Immature natural killer cell (primary cell): ENCODE measurements around the gene CFAP52. TPM values are rescaled to one million over a fixed set of nuclear protein-coding genes. Genes with fewer than 3 reads are reported as not detected.
A peak's percentile ranks its signal among the peaks of the same experiment; 100 is the strongest.

Source experiments
- DNase-seq, 3 donors: peaks; one replicate each; pipeline ENCODE4 v3.0.0; 2022; ENCODE audit warnings: mixed read lengths in 1 of 3
- H3K27ac Mint-ChIP-seq, 6 donors: one replicate each; pipeline ENCODE4 v1.8.0; 2020; ENCODE audit warnings: mixed read lengths in 6 of 6, mild to moderate bottlenecking in 5 of 6, inconsistent platforms in 4 of 6, moderate library complexity in 3 of 6
- H3K27me3 Mint-ChIP-seq, 3 donors: one replicate each; pipeline ENCODE4 v1.8.0; 2020 to 2021; ENCODE audit warnings: low read depth in 3 of 3, mild to moderate bottlenecking in 3 of 3, mixed read lengths in 3 of 3, moderate library complexity in 3 of 3, inconsistent platforms in 1 of 3
- H3K36me3 Mint-ChIP-seq, 3 donors: one replicate each; pipeline ENCODE4 v1.8.0; 2020; ENCODE audit warnings: mixed read lengths in 3 of 3, inconsistent platforms in 2 of 3, mild to moderate bottlenecking in 2 of 3
- H3K4me1 Mint-ChIP-seq, 2 donors: one replicate each; pipeline ENCODE4 v1.8.0; 2020; ENCODE audit warnings: inconsistent platforms in 2 of 2, mild to moderate bottlenecking in 2 of 2, mixed read lengths in 2 of 2, moderate library complexity in 1 of 2
- H3K4me3 Mint-ChIP-seq, 5 donors: one replicate each; pipeline ENCODE4 v1.8.0; 2020; ENCODE audit warnings: mild to moderate bottlenecking in 5 of 5, mixed read lengths in 5 of 5, inconsistent platforms in 3 of 5, moderate library complexity in 3 of 5
- H3K9me3 Mint-ChIP-seq, 6 donors: one replicate each; pipeline ENCODE4 v1.8.0; 2020; ENCODE audit warnings: mild to moderate bottlenecking in 6 of 6, mixed read lengths in 6 of 6, inconsistent platforms in 4 of 6, moderate library complexity in 3 of 6
- polyA plus RNA-seq, 3 donors: library from polyadenylated mRNA; unstranded; fragments of 300-500 nt; fragmentation: Illumina TruSeq; gene quantifications; one replicate each; pipeline ENCODE4 v1.2.3, GENCODE V29; 2021

CFAP52 gene
- not detected for polyA plus RNA-seq

DNA sequence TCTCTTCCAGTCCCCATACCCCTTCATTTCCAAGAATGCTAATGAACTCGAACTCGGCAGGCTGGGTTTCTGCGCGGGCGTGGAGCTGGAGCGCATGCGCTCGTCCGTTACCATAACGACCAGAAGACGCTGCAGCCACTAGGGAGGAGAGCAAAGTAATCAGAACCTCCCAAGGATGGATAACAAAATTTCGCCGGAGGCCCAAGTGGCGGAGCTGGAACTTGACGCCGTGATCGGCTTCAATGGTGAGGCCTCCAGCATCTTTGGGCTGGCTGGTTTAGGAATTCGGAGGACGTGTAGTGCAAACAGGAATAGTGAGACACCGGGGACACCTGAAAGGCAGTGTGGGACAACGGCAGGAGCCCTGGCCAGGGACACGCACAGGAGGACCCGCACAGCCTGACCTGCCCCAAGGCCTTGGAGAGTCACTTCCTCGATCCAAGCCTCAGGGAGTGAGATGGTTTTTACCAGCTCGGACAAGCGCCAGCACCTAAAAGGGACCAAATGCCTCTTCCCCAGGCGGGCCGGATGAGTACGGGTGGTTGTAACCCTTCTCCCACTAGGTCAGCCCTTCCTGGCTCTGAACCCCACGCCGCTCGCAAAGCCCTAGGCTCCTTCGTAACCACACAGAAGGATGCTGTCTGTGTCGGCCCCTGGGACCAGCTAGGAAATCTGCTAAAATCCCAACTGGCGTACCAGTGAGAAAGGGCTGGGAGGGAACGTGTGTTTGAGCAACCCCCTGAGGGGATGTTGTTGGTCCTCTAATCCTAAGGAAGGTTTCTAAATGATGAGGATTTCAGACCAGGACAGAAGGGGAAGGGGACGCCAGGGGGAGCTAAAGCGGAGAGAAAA is at the start of gene CFAP52:
CFAP52 (plus strand) TSS at position 122 of the 852 bp plus-strand sequence; CDS start at position 176, 54 bp downstream.
- Mint-ChIP-seq H3K36me3 (no peaks in the 10 kb centered on the region), H3K4me1 (peaks cover 33 to 48% of the 10 kb centered on the region in 2 donors), H3K9me3 (no peaks in the 10 kb centered on the region)

DNA sequence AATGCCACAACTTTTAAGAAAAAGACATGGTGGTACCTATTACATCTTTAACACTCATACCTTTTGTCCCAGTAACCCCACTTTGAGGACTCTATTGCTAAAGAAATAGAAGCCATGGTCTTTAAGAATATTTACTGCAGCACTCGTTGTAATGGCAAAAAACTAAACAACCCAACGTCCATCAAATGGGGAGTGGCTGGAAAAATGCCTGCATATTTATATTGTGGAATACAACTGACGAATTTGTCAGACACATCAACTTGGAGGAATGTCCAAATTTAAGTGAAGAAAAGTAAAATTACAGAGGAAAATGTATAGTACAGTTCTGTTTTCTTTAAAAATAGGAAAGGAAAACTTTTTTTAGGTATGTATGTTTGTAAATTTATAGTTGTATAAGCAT is 48.7 kb upstream of the CFAP52 start:
- H3K27me3 Mint-ChIP-seq = no peaks in the 10 kb centered on the region
- no peak overlapping the region for H3K27ac Mint-ChIP-seq
- peaks cover 0 to 3% (median 0%) of the 10 kb centered on the region in 3 donors for H3K36me3 Mint-ChIP-seq
- peaks cover 13 to 18% of the 10 kb centered on the region in 2 donors for H3K4me1 Mint-ChIP-seq
- no peaks in the 10 kb centered on the region for H3K9me3 Mint-ChIP-seq
- DNase-seq = no peak
- no peak overlapping the region for H3K4me3 Mint-ChIP-seq

More for the DNA sequence above, at the start of gene CFAP52:
- H3K27me3 Mint-ChIP-seq = peaks cover 11 to 16% (median 13%) of the 10 kb centered on the region in 3 donors
- DNase-seq = peak; percentile 70 to 76 (median 74)
- H3K4me3 Mint-ChIP-seq = peak within 1 kb of the TSS; percentile 97 to 99 (median 99)
- H3K27ac Mint-ChIP-seq = peak within 1 kb of the TSS; percentile 85 to 95 (median 92)

DNA sequence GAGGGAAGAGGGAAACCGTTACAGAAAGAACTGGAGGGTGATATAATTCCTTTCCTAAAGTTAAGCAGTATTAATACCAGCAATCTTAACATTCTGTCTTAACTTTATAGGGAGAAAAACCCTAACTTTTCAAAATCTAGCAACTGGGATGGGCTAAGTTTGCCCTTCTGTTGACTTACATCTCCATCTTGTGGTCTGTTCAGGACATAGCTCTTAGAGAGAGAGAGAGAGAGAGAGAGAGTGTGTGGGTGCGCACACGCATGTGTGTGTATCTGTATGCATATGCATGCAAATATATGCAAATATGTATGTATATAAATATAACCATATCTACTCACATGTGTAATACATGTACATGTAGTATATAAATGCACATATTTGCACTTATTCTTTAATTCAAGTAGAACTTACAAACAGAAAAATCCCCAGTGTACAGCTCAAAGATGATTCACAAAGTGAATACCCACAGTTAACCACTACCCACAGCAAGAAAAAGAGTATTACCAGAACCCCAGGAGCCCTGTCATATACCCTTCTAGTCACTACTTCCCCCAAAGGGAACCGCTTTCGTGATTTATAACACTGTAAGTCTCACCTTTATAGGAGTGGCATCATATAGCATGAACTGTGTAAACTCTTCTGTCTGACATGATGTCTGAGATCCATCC is 47.3 kb upstream of the CFAP52 start:
- Mint-ChIP-seq H3K27me3 (no peaks in the 10 kb centered on the region), H3K27ac (no peak overlapping the region), H3K4me1 (peaks cover 15 to 18% of the 10 kb centered on the region in 2 donors), H3K4me3 (no peak overlapping the region), H3K36me3 (peaks cover 0 to 3% (median 0%) of the 10 kb centered on the region in 3 donors), H3K9me3 (no peaks in the 10 kb centered on the region)
- peak in 2 of 3 donors; percentile 3 to 12 for DNase-seq

DNA sequence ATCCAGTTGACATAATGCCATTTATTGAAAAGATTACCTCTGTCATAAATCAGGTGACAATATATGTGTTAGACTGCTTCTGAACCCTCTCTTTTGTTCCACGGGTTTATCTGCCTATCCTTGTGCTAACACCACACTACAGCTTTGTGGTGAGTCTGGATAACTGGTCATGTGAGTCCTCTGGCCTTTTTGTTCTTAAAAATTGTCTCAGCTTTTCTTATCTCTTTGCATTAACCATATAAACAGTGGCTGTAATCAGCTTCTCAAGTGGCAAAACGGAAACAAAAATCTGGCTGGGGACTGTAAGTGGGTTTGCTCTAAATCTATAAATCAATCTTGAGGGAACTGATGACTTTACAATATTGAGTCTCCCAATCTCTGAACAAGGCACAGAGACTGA is 45.4 kb upstream of the CFAP52 start:
- Mint-ChIP-seq H3K27ac (peak overlapping the region in 4 of 6 donors; percentile 14 to 36 (median 28)), H3K27me3 (no peaks in the 10 kb centered on the region), H3K4me3 (peak overlapping the region in 1 of 5 donors; percentile 7), H3K36me3 (peaks cover 0 to 3% (median 0%) of the 10 kb centered on the region in 3 donors), H3K4me1 (peaks cover 14 to 18% of the 10 kb centered on the region in 2 donors), H3K9me3 (no peaks in the 10 kb centered on the region)
- DNase-seq = no peak

DNA sequence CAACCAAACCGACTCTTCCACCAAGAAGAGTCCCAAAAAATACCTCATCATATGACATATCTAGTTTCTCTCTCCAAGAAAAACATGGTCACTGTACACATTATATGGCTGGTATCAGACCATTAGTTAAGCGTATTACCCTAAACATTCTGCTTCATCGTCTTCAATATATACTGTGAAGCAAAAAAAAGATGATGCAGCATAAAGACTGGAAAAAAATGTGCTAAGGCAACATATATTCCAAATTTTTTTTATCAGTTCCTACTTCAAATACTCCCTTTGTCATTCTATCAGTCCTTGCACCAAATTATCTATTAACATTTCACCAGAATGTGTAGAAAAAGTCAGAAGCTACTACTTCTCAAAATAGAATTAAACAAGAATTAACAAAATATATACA is 43.7 kb upstream of the CFAP52 start:
- Mint-ChIP-seq H3K9me3 (no peaks in the 10 kb centered on the region), H3K36me3 (no peaks in the 10 kb centered on the region), H3K4me1 (peaks cover 14 to 18% of the 10 kb centered on the region in 2 donors), H3K4me3 (no peak overlapping the region), H3K27ac (peak overlapping the region in 1 of 6 donors; percentile 24), H3K27me3 (no peaks in the 10 kb centered on the region)
- no peak for DNase-seq

- no peaks in the 10 kb centered on the region for H3K36me3 Mint-ChIP-seq
- no peaks in the 10 kb centered on the region for H3K9me3 Mint-ChIP-seq
- no peak overlapping the region for H3K4me3 Mint-ChIP-seq
- H3K4me1 Mint-ChIP-seq = peaks cover 17 to 18% of the 10 kb centered on the region in 2 donors
- no peaks in the 10 kb centered on the region for H3K27me3 Mint-ChIP-seq
- peak overlapping the region in 2 of 6 donors; percentile 29 to 81 for H3K27ac Mint-ChIP-seq
- DNase-seq = no peak
Observed at GRCh38 chr17:9533441-9533840, 43.0 kb upstream of the CFAP52 start.

DNA sequence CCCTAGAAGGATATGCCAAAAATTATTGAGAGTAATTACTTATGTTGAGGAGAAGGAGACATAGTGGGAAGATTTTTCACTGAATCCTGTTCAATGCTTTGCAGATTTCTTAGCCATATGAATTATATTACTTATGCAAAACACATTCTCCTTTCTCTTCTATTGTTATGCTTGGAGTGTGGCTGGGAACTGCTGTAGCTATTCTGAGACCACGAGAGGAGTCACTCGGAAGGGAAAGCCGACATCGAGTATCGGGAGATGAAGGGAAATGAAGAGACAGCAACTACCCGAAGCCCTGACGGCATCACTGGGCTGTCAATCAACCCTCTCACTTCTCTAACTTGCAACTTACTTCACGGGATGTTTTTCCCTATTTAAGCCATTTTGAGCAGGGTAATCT is 40.4 kb upstream of the CFAP52 start:
- no peak overlapping the region for H3K4me3 Mint-ChIP-seq
- no peaks in the 10 kb centered on the region for H3K9me3 Mint-ChIP-seq
- no peak for DNase-seq
- peaks cover 13 to 20% of the 10 kb centered on the region in 2 donors for H3K4me1 Mint-ChIP-seq
- H3K27ac Mint-ChIP-seq = no peak overlapping the region
- peaks cover 11 to 20% (median 11%) of the 10 kb centered on the region in 3 donors for H3K36me3 Mint-ChIP-seq
- H3K27me3 Mint-ChIP-seq = peaks cover 0 to 1% (median 0%) of the 10 kb centered on the region in 3 donors

DNA sequence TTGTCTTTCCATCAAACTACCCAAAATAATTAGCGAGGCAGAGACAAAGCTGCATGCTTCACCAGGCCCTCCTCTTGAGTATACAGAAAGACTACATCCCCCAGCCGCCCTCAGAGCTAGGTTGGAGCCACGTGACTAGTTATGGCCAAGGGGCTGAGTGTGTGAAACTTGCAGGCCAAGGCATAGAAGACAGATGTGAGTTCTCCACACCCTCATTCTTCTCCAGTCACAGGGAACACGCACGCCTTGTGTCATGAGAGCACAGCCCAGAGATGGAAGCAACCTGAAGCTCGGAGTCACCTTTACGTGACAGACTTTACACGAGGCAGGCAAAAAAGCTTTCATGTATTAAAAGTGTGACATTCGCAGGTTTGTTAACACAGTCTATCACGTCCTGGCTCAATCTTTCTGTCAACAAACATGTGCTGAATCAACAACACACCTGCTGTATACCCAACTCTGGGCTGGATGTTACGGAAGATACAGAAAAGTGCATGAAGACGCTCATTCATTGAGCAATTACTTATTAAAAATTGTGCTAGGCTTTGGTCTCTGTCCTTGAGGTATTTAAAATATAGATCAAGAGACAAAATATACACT is 39.2 kb upstream of the CFAP52 start:
- peaks cover 0 to 1% (median 0%) of the 10 kb centered on the region in 3 donors for H3K27me3 Mint-ChIP-seq
- H3K27ac Mint-ChIP-seq = no peak overlapping the region
- peaks cover 5 to 8% of the 10 kb centered on the region in 2 donors for H3K4me1 Mint-ChIP-seq
- peaks cover 12 to 24% (median 14%) of the 10 kb centered on the region in 3 donors for H3K36me3 Mint-ChIP-seq
- no peak overlapping the region for H3K4me3 Mint-ChIP-seq
- no peak for DNase-seq
- no peaks in the 10 kb centered on the region for H3K9me3 Mint-ChIP-seq

DNA sequence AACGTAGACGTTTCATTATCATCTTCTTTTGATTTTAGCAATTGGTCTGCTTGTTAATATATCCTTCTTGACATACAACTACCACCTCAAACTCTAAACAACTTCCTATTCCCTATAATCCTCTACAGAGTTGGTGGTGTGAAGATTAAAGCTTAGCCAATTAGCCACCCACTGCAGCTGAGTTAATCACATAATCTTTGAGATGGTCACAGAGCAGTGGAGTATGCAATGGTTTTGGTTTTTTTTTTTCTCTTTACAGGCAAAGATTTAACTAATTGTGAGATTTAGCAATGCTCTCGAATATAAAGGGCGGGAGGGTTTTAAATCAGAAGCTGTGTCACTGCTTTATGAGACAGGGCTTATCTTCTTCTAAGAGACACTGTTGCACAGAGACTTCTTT is 37.8 kb upstream of the CFAP52 start:
- peaks cover 7% of the 10 kb centered on the region in 2 donors for H3K4me1 Mint-ChIP-seq
- DNase-seq = no peak
- no peak overlapping the region for H3K27ac Mint-ChIP-seq
- H3K27me3 Mint-ChIP-seq = peaks cover 0 to 2% (median 2%) of the 10 kb centered on the region in 3 donors
- H3K36me3 Mint-ChIP-seq = peaks cover 12 to 27% (median 21%) of the 10 kb centered on the region in 3 donors
- no peaks in the 10 kb centered on the region for H3K9me3 Mint-ChIP-seq
- H3K4me3 Mint-ChIP-seq = no peak overlapping the region

DNA sequence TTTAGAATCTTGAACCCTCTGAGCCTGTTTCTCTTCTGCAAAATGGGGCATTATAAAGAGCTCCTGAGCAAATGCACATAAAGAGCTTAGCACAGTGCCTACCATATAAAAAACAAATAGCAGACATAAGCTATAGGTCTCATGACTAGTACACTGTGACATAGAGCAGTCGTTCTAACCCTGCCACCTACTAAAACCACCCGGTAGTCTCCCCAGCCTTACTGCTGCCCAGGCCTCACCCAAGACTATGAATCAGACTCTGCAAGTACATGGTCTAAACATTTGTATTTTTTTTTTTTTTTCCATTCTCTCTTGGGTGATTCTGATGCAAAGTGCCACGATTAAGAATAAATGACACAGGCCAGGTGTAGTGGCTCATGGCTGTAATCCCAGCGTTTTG is 34.7 kb upstream of the CFAP52 start:
- H3K4me3 Mint-ChIP-seq = no peak overlapping the region
- H3K27me3 Mint-ChIP-seq = peaks cover 0 to 2% (median 2%) of the 10 kb centered on the region in 3 donors
- no peak for DNase-seq
- no peaks in the 10 kb centered on the region for H3K9me3 Mint-ChIP-seq
- peaks cover 20 to 34% (median 21%) of the 10 kb centered on the region in 3 donors for H3K36me3 Mint-ChIP-seq
- H3K27ac Mint-ChIP-seq = no peak overlapping the region
- H3K4me1 Mint-ChIP-seq = peaks cover 5 to 7% of the 10 kb centered on the region in 2 donors

DNA sequence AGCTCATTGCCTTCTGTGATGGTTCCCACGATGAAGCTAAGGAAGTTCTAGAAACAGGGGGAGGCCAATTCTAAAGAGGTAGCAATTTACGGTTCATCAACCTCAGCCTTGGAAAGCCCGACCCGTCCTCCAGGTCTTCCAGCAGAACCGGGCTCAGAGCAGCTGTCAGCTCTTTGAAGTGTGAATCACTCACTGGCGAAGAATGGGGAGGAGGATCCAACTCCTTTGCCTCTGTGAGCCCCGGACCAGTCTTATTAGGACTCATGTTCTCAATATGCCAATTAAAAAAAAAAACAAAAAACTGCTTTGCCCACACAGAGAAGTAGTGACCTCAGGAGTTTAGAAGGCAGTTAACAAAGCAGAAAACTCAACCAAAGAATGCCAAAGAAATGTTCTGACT is 32.2 kb upstream of the CFAP52 start:
- no peaks in the 10 kb centered on the region for H3K9me3 Mint-ChIP-seq
- H3K4me3 Mint-ChIP-seq = no peak overlapping the region
- peaks cover 1 to 2% of the 10 kb centered on the region in 2 donors for H3K4me1 Mint-ChIP-seq

DNA sequence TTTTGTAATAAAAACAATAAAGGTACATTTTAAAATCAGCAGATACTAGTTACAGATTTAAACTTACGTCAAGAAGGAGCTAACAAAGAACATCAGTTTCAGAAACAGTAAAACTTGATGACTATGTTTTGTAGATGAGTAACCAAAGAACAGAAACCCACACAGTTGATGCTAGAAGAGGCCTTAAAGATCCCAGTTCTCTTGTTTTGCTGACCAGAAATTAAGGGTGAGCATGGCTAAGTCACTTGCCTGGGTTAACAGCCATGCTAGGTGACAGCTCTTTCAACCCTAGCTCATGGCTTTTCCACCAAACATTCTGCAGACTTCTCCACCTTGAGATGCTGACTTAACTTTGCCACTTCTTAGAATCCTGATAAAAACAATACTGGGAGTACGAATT is 27.2 kb upstream of the CFAP52 start:
- no peak overlapping the region for H3K4me3 Mint-ChIP-seq
- no peaks in the 10 kb centered on the region for H3K4me1 Mint-ChIP-seq
- peak overlapping the region in 2 of 6 donors; percentile 30 to 60 for H3K27ac Mint-ChIP-seq
- H3K9me3 Mint-ChIP-seq = no peaks in the 10 kb centered on the region
- DNase-seq = no peak
- no peaks in the 10 kb centered on the region for H3K27me3 Mint-ChIP-seq
- H3K36me3 Mint-ChIP-seq = peaks cover 11 to 20% (median 15%) of the 10 kb centered on the region in 3 donors

More for the DNA sequence above, 32.2 kb upstream of the CFAP52 start:
- Mint-ChIP-seq H3K27ac (no peak overlapping the region), H3K27me3 (peaks cover 0 to 2% (median 1%) of the 10 kb centered on the region in 3 donors), H3K36me3 (peaks cover 17 to 33% (median 23%) of the 10 kb centered on the region in 3 donors)
- no peak for DNase-seq

GRCh38 chr17:9553181-9553580 is 23.3 kb upstream of the CFAP52 start:
- H3K36me3 Mint-ChIP-seq = peaks cover 11 to 20% (median 14%) of the 10 kb centered on the region in 3 donors
- DNase-seq = no peak
- no peaks in the 10 kb centered on the region for H3K27me3 Mint-ChIP-seq
- H3K9me3 Mint-ChIP-seq = no peaks in the 10 kb centered on the region
- H3K4me3 Mint-ChIP-seq = no peak overlapping the region
- H3K27ac Mint-ChIP-seq = no peak overlapping the region
- H3K4me1 Mint-ChIP-seq = peaks cover 4 to 10% of the 10 kb centered on the region in 2 donors
